SK-N-MC (cell line): ENCODE measurements around the gene TAF11.
"Not testable (repeated sequence)": the region's sequence is repeated elsewhere in the genome, so short reads cannot be mapped to it uniquely, and the experiment has no call there.

Experiments used
- DNase-seq: peaks from one replicate; pipeline ENCODE4 v3.0.0-alpha.2; 2011; ENCODE audit warnings: low read depth, low spot score
- H3K27ac ChIP-seq: fragments of 200-600 bp; sonication (generic); 2 replicates; pipeline ENCODE4 v1.5.1; 2016; ENCODE audit warnings: mixed run types
- H3K36me3 ChIP-seq: fragments of 200-600 bp; sonication (generic); 2 replicates; pipeline ENCODE4 v1.6.1; 2017; ENCODE audit warnings: antibody characterized with exemption, low read length, mixed read lengths; ENCODE audit not compliant: insufficient read depth
- H3K4me3 ChIP-seq: fragments of 200-600 bp; sonication (generic); 2 replicates; pipeline ENCODE4 v1.5.1; 2016
- H3K9ac ChIP-seq: fragments of 200-600 bp; sonication (generic); 2 replicates; pipeline ENCODE4 v1.8.0; 2017; ENCODE audit warnings: mixed run types, mixed read lengths; ENCODE audit not compliant: insufficient read length
- H3K9me3 ChIP-seq: fragments of 200-600 bp; sonication (generic); 2 replicates; pipeline ENCODE4 v1.6.1; 2017; ENCODE audit warnings: low read depth, mild to moderate bottlenecking, antibody characterized with exemption, low read length, moderate library complexity, mixed read lengths
- EZH2 ChIP-seq: fragments of 200-600 bp; sonication (generic); IDR thresholded peaks from one replicate; pipeline ENCODE4 v1.6.1; 2017; ENCODE audit warnings: antibody characterized with exemption
- FOXP2 ChIP-seq: optimal IDR thresholded peaks from 2 replicates; pipeline ENCODE3; 2011; ENCODE audit warnings: mild to moderate bottlenecking, moderate library complexity; ENCODE audit not compliant: insufficient read depth; ENCODE audit errors: extremely low read length, control extremely low read depth
- POLR2AphosphoS5 ChIP-seq: IDR thresholded peaks from 2 replicates; pipeline ENCODE4 v1.6.1; 2012; ENCODE audit warnings: mild to moderate bottlenecking, low read depth, low read length, borderline replicate concordance

TAF11 gene

DNA sequence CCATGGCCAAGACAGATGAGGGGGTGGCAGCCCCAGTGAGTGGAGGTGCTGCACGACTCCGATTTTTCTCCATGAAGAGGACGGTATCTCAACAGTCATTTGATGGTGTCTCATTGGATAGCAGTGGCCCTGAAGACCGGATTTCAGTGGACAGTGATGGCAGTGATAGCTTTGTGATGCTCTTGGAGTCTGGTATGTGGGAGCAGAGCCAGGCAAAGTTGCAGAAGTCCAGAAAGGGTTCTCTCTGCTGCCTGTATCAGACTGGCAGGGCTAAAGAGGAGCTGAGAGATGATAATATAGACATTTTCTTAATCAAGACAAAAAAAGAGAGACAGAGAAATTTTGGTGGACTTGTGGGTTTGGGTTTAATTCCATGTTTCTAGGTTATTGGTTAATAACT lies 23.8 kb downstream of the TAF11 start:
- DNase-seq: no peak
- TF ChIP-seq POLR2AphosphoS5 (no peak), FOXP2 (no peak), EZH2 (no peak)
- Histone ChIP-seq H3K9me3 (no peaks in the 10 kb centered on the region), H3K4me3 (no peak overlapping the region), H3K9ac (no peak overlapping the region), H3K27ac (no peak overlapping the region), H3K36me3 (peaks cover 47% of the 10 kb centered on the region)

DNA sequence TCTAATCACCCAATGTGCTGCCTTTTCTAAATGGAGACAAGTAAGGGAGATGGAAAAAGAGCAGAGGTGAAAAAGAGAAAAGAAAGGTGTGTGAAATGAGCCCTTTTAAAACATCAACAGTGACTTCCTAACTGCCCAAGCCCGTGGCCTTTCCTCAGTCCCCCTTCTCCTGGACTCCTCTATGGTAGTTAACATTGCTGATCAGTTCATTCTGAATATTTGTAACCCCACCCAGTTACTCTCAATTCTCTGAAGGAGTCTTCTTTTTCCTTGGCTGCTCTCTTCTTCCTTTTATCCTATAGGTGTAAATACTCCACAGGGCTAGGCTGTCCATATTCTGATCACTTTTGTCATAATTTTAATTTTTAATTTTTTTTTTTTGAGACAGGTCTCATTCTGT lies 27.1 kb downstream of the TAF11 start:
- no peaks in the 10 kb centered on the region for H3K9me3 ChIP-seq
- H3K27ac ChIP-seq: no peak overlapping the region
- TF ChIP-seq POLR2AphosphoS5: no peak
- DNase-seq: no peak
- peaks cover 68% of the 10 kb centered on the region for H3K36me3 ChIP-seq
- H3K4me3 ChIP-seq: no peak overlapping the region
- H3K9ac ChIP-seq: no peak overlapping the region

DNA sequence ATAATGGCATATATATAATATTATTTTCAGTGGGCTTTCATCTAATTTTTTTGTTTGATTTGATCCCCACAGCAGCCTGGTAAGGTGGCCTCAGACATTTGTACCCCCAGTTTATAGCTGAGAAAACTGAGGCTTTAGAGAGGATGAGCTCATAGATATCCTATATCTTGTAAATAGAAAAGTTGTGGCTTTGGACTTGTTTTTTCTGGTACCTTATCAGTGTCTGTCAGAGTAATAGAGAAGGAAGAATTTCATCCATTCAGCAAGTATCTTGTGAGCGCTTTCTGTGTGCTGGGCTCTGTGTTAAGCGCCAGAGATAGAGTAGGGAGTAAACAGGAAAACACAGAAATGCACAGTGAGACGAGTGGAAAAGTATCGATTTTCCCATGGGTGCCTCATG lies 27.9 kb downstream of the TAF11 start:
- TF ChIP-seq EZH2 (no peak), POLR2AphosphoS5 (no peak), FOXP2 (no peak)
- Histone ChIP-seq H3K27ac (no peak overlapping the region), H3K9me3 (no peaks in the 10 kb centered on the region), H3K4me3 (no peak overlapping the region), H3K36me3 (peaks cover 67% of the 10 kb centered on the region), H3K9ac (no peak overlapping the region)
- no peak for DNase-seq

DNA sequence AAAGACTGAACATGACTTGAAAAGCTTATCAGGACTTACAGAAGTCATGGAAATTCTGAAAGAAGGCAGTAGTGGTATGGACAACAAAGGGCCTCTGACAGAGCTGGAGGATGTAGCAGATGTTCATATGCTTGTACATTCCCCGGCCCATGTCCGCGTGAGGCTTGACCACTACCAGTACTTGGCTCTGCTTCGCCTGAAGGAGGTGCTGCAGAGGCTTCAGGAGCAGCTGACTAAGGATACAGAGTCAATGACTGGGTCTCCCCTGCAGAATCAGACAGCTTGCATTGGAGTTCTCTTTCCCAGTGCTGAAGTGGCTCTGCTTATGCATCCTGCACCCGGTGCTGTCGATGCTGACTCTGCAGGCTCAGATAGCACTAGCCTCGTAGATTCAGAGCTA lies 29.2 kb downstream of the TAF11 start:
- H3K9me3 ChIP-seq: no peaks in the 10 kb centered on the region
- TF ChIP-seq EZH2: no peak
- no peak for TF ChIP-seq FOXP2
- TF ChIP-seq POLR2AphosphoS5: no peak

DNA sequence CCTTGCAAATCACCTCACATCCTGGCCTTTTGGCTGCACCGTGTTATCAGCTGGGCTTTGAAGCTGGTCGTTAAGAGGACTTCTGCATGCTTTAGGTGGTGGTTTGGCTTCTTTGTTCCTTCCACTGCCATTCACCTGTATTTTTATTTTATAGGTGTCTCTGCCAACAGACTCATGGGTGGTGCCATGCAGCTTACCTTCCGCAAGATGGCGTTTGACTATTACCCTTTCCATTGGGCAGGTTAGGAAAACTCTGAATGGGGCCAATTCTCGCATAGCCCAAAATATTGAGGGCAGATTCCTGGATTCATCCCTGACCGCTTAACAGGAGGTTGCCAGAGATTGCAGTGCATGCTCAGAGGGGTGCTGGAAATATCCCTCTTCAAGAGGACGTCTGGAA lies 32.4 kb downstream of the TAF11 start:
- peaks cover 61% of the 10 kb centered on the region for H3K36me3 ChIP-seq
- no peak overlapping the region for H3K4me3 ChIP-seq

More for the DNA sequence above, 29.2 kb downstream of the TAF11 start:
- no peak overlapping the region for H3K9ac ChIP-seq
- DNase-seq: no peak
- H3K4me3 ChIP-seq: no peak overlapping the region
- H3K36me3 ChIP-seq: peaks cover 60% of the 10 kb centered on the region
- no peak overlapping the region for H3K27ac ChIP-seq

DNA sequence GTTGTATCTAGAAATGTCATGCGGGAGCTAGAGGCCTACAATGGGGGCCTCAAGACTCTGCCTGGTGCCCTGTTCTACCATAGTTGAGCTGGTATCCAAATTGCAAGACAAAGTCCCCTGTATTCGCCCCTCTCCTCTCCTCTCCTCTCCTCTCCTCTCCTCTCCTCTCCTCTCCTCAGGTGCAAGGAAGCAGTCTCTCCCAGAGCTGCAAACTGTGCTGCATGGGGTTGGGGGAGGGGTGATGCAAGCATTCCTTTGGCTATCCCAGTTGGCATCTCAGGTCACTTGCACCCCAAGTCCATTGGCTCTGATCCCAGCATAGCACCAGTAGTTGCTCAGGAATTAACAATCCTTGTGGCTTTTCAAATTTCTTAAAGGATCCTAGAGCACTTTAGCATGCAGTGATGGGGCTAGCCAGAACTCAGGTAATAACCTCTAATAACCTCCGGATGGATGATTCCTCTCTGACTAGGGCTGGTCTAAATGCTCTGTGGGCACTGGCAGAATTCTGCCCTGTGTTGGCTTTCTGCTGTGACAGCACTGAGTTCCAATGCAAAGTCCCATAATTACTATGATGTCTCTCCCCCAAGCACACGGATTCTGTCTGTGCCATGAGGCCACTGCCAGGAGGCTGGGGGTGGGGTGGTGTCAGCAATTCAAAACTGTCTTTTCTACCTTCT lies 35.3 kb downstream of the TAF11 start:
- H3K27ac ChIP-seq: no peak overlapping the region
- no peaks in the 10 kb centered on the region for H3K9me3 ChIP-seq
- H3K4me3 ChIP-seq: no peak overlapping the region
- TF ChIP-seq FOXP2 (no peak), EZH2 (no peak), POLR2AphosphoS5 (no peak)
- DNase-seq: no peak
- H3K9ac ChIP-seq: no peak overlapping the region
- peaks cover 35% of the 10 kb centered on the region for H3K36me3 ChIP-seq

More for the DNA sequence above, 32.4 kb downstream of the TAF11 start:
- TF ChIP-seq EZH2: no peak
- TF ChIP-seq FOXP2: no peak
- no peak for TF ChIP-seq POLR2AphosphoS5
- no peaks in the 10 kb centered on the region for H3K9me3 ChIP-seq
- no peak overlapping the region for H3K27ac ChIP-seq
- H3K9ac ChIP-seq: no peak overlapping the region
- DNase-seq: no peak

DNA sequence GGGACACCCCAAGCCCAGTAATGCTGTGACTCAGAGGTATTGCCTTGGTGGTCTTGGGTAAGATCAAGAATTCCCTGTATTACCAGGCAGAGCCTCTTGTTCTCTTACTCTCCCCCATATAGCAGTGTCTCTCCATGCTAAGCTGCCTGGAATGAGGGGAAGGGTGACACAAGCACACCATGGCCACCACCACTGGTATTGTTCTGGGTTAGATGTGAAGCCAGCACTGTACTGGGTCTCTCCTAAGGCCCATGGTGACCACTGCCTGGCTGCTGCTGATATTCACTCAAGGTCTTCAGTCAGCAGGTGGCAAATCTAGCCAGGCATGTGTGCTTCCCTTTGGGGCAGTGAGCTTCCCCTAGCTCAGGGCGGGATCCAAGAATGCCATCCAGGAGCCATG lies 36.5 kb downstream of the TAF11 start:
- TF ChIP-seq POLR2AphosphoS5 (no peak), FOXP2 (no peak), EZH2 (no peak)
- no peak overlapping the region for H3K4me3 ChIP-seq
- no peak overlapping the region for H3K9ac ChIP-seq
- DNase-seq: no peak
- H3K27ac ChIP-seq: no peak overlapping the region
- no peaks in the 10 kb centered on the region for H3K9me3 ChIP-seq
- H3K36me3 ChIP-seq: peaks cover 23% of the 10 kb centered on the region

DNA sequence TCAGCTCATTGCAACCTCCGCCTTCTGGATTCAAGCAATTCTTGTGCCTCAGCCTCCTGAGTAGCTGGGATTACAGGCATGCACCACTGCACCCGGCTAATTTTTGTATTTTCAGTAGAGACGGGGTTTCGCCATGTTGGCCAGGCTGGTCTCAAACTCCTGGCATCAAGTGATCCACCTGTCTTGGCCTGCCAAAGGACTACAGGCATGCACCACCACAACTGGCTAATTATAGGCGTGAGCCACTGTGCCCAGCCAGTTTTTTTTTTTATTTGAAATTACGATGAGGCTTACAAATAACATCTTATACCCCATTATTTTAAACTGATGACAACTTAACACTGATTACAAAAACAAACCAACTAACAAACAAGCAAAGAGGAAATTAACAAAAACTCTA lies 38.8 kb downstream of the TAF11 start:
- H3K27ac ChIP-seq, H3K4me3 ChIP-seq, H3K9ac ChIP-seq, H3K9me3 ChIP-seq, DNase-seq: not testable (repeated sequence)
- peaks cover 12% of the 10 kb centered on the region; the same call in 1 of the 2 replicates for H3K36me3 ChIP-seq

DNA sequence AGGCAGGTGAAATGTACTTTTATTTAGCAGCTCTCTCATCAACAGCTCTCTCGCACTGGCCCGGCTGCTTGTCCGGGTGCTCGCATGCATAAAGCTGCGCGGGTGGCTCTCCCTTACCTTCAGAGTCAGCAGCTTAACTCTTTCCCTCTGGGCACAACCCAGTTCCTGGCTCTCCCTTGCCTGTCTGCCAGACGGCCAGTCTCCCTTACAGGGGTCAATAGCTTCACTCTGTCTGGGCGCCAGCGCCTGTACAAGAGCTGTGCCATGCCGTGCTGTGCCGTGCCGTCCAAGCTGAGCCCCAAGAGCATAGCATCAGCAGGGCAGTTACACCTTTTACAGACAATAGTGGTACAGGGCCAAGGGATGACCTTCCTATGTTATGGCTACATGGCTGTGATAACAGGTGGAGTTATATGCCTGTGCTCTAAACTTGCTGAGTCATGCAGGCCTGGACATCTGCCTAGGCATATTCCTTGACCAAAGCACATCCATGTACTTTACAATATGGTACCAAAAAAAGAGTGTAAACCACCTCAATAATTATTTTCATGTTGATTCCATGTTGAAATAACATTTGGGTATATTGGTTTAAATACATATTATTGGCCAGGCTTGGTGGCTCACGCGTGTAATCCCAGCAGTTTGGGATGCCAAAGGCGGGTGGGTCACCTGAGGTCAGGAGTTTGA lies 48.0 kb downstream of the TAF11 start:
- H3K4me3 ChIP-seq: no peak overlapping the region
- H3K36me3 ChIP-seq: peaks cover 33% of the 10 kb centered on the region
- H3K27ac ChIP-seq: no peak overlapping the region
- DNase-seq: no peak
- H3K9me3 ChIP-seq: no peaks in the 10 kb centered on the region
- H3K9ac ChIP-seq: no peak overlapping the region
- TF ChIP-seq FOXP2 (no peak), POLR2AphosphoS5 (no peak), EZH2 (no peak)
